ENCODE data around the gene AGPAT4.

Gene AGPAT4

DNA sequence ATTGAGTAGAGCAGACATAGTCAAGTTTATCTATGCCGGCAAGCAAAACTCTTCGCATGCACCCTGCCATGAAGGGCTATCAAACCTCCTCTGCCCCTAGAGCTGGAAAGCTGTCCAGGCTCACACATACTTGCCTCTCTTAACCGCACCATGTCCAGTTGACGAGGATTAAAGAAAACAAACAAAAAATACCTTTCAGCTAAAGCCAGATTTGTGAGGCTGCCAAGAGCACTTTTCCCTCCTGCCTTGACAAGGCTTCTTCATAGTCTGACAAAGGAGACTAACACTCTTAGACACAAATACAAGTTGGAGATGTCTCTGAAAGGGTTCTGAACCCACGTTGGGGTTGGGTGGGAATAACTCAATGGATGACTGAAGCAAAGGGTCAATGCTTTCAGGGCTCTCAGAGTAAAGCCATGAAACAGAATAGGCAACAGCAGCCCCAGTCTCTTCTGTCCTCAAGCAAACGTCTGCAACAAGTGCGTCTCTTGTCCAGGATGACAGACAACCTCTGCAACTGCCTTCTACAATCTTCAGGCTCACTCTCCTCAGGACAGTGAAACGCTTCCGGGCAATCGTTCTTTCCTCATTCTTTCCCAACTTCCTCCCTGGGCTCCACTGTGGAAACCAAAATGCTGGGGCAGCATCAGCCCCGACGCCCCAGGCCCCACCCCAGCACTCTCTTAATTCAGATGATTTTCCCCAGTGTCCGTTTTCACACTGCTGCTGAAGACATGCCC lies 57.8 kb downstream of the AGPAT4 start:
- Mint-ChIP-seq H3K27ac (no peak overlapping the region), H3K9me3 (peaks cover 3% of the 10 kb centered on the region), H3K4me1 (peaks cover 19% of the 10 kb centered on the region), H3K4me3 (no peak overlapping the region), H3K36me3 (peaks cover 6% of the 10 kb centered on the region)
- DNase-seq (ENCODE audit: low spot score in 2 of 2) = peak in 1 of 2 donors; percentile 4
- ATAC-seq = no peak

DNA sequence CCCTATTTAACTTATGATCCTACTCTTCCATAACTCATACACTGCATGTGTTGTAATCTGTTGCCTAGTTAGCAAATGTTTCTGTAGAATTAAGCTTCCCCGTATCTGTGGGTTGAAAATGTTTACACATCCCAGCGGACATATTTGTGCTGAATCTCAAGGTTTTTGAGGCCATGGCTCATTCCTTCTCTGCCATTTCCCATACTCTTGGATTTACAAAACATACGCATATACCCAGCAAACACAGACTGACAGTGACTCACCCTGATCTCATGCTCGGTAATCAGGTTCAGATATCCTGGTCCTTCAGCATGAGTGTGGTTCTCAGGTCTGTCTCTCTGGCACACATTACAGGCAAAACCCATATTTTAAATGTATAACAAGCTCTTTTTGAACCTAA lies 58.7 kb downstream of the AGPAT4 start:
- DNase-seq (ENCODE audit: low spot score in 2 of 2) (no peak), ATAC-seq (no peak)
- Mint-ChIP-seq H3K36me3 (peaks cover 6% of the 10 kb centered on the region), H3K9me3 (peaks cover 5% of the 10 kb centered on the region), H3K27ac (no peak overlapping the region), H3K4me1 (peaks cover 19% of the 10 kb centered on the region), H3K4me3 (no peak overlapping the region)

DNA sequence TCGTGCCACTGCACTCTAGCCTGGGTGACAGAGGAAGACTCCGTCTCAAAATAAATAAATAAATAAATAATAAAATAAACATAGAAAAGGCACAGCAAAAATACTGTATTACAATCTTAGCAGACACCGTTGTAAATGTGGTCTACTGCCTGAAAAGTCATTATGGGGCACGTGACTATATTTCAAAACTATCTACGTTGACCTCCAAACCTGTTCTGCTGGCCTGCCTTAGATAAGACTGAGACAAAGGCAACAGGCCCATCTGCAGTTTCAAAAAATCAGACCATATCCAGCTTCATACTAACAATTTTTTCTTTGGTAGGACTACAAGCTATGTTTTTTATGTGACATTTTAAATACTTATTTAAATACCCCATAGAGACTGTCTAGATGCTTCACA lies 59.1 kb downstream of the AGPAT4 start:
- ATAC-seq = no peak
- DNase-seq (ENCODE audit: low spot score in 2 of 2) = no peak
- Mint-ChIP-seq H3K27ac (no peak overlapping the region), H3K36me3 (peaks cover 6% of the 10 kb centered on the region), H3K4me1 (peaks cover 19% of the 10 kb centered on the region), H3K9me3 (peaks cover 6% of the 10 kb centered on the region), H3K4me3 (no peak overlapping the region)

DNA sequence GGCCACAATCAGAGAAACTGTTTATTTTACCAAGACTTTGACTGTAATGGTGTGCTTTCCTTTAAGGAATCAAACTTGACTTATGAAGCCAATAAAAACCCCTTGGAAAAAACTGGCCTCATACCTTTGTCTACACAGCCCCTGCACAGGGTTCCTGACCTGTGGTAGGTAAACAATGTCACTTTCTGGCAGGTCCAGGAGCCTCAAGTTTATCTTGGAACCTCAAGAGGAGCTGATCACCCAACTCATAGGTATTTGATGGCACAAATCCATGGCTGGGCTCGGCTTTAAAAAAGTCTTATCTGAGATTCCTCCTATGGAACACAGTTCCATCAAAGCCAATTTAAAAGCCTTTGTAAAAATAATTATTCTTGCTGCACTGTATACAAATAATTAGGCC lies 61.0 kb downstream of the AGPAT4 start:
- DNase-seq (ENCODE audit: low spot score in 2 of 2) (no peak), ATAC-seq (no peak)
- Mint-ChIP-seq H3K27ac (no peak overlapping the region), H3K4me3 (no peak overlapping the region), H3K9me3 (peaks cover 6% of the 10 kb centered on the region), H3K36me3 (peaks cover 6% of the 10 kb centered on the region), H3K4me1 (peaks cover 13% of the 10 kb centered on the region)

DNA sequence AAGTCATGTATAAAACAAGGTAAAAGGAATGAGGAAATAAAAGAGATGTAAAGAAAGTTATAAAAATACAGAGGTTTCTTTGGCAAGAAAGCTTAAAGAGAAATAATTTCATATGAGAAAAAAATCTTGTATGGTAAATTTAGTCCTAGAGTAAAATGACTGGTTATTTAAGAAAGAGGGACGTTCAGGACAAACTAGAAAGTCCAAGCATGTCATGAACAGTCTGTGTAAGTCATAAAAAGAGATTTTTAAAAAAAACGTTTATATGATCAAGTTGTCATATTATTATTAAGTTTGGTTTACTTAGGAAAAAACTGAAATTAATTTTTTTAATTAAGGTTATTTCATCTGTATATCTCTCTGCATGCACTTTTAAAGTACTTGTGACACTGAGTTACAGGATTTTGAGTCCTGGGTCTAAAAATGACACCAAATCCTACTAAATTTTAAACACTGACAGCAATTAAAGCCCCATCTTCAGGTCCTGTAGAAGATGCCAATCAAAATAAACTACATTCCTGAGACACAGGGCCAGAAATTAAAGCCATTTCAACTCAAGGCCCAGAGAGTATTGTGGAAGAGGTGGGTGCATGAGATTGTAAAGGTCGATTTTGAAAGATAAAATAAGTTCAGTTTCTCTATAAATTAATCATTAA lies 62.4 kb downstream of the AGPAT4 start:
- peaks cover 14% of the 10 kb centered on the region for H3K4me1 Mint-ChIP-seq
- no peak overlapping the region for H3K4me3 Mint-ChIP-seq
- DNase-seq (ENCODE audit: low spot score in 2 of 2) = no peak
- no peak overlapping the region for H3K27ac Mint-ChIP-seq
- H3K9me3 Mint-ChIP-seq = peaks cover 6% of the 10 kb centered on the region
- no peak for ATAC-seq
- H3K36me3 Mint-ChIP-seq = no peaks in the 10 kb centered on the region

DNA sequence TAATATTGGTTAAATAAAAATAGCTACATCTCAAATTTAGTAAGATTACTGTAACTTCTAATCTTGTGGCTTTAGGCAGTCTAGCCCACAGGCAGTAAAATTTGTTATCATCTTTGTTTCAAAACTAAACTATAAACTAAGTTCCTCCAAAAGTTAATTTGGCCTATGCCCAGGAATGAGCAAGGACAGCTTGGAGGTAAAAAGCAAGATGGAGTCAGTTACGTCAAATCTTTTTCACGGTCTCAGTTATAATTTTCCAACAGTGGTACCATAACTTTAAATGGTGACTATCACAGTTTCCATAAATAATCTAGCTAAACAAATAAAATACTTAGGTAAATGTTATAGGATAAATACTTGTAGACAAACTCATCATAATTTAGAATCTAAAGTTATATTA lies 63.0 kb downstream of the AGPAT4 start:
- Mint-ChIP-seq H3K9me3 (peaks cover 6% of the 10 kb centered on the region), H3K36me3 (no peaks in the 10 kb centered on the region), H3K4me1 (peaks cover 11% of the 10 kb centered on the region), H3K27ac (no peak overlapping the region), H3K4me3 (no peak overlapping the region)
- no peak for ATAC-seq
- DNase-seq (ENCODE audit: low spot score in 2 of 2) = no peak

DNA sequence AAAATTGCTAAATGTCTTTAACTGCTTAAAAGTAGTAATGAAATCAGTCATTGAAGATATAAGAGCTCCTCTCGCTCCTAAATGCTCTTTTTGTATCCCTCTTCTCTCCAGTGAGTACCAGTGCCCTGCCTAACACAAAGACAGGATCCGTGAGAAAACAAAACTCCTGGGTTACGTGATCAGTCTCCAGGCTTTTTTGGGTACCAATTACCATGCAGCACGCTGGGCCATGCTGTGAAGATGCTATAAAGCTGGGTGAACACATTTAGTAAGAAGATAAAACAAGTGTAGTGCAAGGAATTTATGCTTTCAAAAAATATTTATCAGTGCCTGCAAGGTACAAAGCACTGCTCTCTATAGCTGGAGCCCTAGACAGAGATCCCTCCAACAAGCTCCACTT lies 66.7 kb downstream of the AGPAT4 start:
- H3K4me1 Mint-ChIP-seq = peaks cover 19% of the 10 kb centered on the region
- no peak overlapping the region for H3K27ac Mint-ChIP-seq
- no peak for DNase-seq (ENCODE audit: low spot score in 2 of 2)
- no peak overlapping the region for H3K4me3 Mint-ChIP-seq
- no peak for ATAC-seq
- H3K36me3 Mint-ChIP-seq = no peaks in the 10 kb centered on the region
- H3K9me3 Mint-ChIP-seq = peaks cover 6% of the 10 kb centered on the region

DNA sequence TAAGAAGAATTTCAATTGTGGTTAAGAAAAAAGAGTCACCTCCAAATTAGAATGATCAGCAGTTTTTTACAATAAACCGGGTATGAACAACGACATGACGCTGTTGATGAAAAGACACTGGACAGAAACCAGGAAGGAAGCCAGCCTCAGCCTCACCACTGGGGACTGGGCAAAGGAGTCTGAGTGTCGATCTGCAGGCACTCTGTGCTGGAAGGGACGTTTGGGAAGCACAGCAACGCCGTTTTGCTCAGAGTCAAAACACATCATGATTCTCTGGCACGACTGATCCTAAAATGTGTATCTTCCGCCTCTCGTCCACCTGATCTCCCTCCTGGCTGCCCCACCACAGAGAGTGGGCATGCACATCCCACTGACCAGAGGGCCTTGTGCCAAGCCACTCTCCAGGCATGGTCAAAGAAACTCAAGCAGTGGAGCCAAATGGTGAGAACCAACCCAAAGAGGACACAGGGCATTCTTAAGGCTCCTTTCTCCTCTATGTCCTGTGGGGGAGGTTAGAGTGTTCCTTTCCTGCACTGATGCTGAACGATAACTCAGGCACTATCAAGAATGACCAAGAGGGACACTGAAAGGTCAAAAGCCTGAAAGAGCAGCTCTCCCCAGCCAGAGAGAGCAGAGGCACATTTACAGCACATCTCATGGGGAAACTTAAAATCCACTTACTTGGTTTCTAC lies 68.8 kb downstream of the AGPAT4 start:
- H3K36me3 Mint-ChIP-seq = no peaks in the 10 kb centered on the region
- H3K27ac Mint-ChIP-seq = no peak overlapping the region
- H3K4me1 Mint-ChIP-seq = peaks cover 26% of the 10 kb centered on the region
- no peak for ATAC-seq
- DNase-seq (ENCODE audit: low spot score in 2 of 2) = no peak
- H3K9me3 Mint-ChIP-seq = no peaks in the 10 kb centered on the region
- no peak overlapping the region for H3K4me3 Mint-ChIP-seq

DNA sequence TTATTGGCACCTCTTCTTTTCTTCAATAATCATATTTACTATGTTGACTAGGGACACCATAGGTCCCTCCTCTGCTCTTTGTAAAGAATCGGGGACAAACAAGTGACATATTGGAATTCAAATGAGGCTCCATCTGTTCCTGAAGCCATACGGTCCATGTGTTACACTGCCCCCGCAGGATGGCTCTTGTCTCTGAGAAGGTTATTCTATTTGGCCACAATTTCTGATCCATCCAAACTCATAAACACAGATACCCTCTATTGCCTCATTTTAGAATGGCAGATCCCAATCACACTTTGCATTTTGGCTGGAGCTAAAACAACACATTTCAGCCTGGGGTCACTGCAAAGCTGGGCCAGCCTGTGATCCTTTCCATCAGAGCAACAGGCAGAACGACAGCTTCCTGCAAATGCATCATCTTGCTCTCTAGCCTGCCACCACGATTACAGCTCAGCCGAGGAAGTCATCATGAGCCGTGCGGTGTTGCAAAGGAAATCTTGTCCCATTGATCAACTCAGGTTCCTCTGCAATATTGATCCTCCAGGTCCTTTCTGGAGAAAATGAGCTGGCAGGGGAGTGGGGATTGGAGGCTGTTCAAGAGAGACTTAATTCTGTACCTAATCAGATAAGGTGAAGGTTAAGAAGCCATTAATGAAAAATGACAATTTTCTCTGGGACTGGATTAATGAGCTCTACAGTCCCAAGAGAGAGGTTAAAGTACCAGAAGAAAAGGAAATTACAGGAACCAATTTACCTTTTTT lies 73.1 kb downstream of the AGPAT4 start:
- no peak for DNase-seq (ENCODE audit: low spot score in 2 of 2)
- no peaks in the 10 kb centered on the region for H3K9me3 Mint-ChIP-seq
- peaks cover 34% of the 10 kb centered on the region for H3K4me1 Mint-ChIP-seq
- H3K4me3 Mint-ChIP-seq = no peak overlapping the region
- no peak for ATAC-seq
- H3K36me3 Mint-ChIP-seq = no peaks in the 10 kb centered on the region
- H3K27ac Mint-ChIP-seq = no peak overlapping the region

DNA sequence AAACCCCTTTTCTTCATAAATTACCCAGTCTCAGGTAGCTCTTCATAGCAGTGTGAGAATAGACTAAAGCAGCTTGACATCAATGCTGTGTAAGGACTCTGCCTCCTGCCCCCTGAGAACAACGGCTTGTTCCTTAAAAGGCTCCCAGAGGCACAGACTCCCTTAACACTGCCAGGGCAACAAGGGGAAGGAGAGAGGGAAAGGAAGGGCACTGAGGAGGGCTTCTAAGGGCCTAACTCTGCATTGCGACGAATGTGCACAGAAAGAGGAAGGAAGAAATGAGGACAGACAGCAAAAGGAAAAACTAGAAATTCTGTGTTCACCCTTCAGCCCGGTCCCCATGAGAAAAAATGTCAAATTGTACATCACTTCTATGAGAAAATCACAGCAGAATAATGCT lies 74.0 kb downstream of the AGPAT4 start:
- Mint-ChIP-seq H3K9me3 (no peaks in the 10 kb centered on the region), H3K27ac (peak overlapping the region; percentile 20), H3K4me3 (no peak overlapping the region), H3K36me3 (no peaks in the 10 kb centered on the region), H3K4me1 (peaks cover 28% of the 10 kb centered on the region)
- ATAC-seq (no peak), DNase-seq (ENCODE audit: low spot score in 2 of 2) (no peak)

DNA sequence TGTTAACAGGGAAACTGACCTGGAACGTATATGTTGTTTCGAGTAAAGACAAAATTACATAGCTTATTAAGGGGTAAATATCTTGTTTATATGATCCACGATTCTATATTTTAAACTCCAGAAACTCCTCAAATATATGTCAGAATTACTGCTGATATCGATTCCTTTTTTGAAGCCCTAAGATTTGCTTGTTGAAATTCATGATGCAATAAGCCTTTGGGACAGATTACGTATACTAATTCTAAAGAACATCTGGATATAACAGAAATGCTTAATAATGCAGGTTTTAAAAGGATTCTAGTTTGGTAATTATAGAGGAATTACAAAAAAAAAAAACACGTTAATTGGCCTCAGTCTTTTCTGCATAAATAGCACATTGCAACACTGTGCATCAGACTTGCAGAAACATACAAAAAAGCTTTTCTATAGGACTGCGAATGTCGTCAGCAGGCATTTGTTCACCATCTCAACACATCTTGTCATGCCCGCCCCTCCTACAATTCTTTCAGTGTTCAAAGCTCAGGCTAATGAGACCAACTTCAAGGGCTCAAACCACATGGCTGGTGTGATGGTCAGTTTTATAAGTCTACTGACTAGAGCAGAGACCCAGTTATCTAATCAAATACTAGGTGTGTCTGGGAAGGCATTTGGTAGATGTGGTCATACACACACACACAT lies 74.9 kb downstream of the AGPAT4 start:
- Mint-ChIP-seq H3K36me3 (no peaks in the 10 kb centered on the region), H3K27ac (no peak overlapping the region), H3K9me3 (no peaks in the 10 kb centered on the region), H3K4me3 (no peak overlapping the region), H3K4me1 (peaks cover 23% of the 10 kb centered on the region)
- DNase-seq (ENCODE audit: low spot score in 2 of 2) (no peak), ATAC-seq (no peak)

DNA sequence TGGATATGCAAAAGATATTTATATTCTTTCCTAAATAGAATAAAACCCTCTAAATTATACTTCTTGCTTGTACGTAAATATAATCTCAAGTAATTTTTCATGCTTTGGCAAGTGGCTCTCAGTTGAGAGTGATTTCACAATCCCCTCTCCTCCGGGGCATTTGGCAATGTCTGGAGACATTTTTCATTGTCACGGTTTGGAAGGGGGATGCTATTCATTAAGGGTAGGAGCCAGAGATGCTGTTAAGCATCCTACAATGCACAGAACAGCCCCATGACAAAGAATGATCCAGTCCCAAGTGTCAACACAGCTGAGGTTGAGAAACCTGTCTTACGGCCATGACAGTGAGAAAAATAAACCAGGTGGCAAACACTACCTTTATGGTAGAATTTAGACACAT lies 75.7 kb downstream of the AGPAT4 start:
- ATAC-seq (no peak), DNase-seq (ENCODE audit: low spot score in 2 of 2) (no peak)
- no peaks in the 10 kb centered on the region for H3K9me3 Mint-ChIP-seq
- H3K27ac Mint-ChIP-seq = no peak overlapping the region
- peaks cover 23% of the 10 kb centered on the region for H3K4me1 Mint-ChIP-seq
- H3K36me3 Mint-ChIP-seq = no peaks in the 10 kb centered on the region
- no peak overlapping the region for H3K4me3 Mint-ChIP-seq

DNA sequence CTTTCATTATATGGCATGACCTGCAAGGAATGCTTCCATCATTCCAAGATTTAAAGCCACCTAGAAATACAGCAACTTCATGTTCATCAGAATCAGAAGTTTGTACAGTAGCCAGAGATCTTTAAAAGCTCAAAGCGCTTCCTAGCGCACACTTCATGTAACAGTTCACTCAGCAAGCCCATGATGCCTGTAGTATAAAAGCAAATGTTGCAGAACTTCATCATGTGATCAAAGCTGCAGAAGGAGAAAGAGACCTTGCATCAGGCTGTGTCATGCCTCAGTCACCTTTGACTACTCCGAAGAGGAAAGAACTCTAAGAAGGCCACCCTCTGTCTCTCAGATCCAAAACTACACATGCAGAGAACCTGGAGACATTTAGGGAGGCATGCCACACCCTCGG lies 78.5 kb downstream of the AGPAT4 start:
- peaks cover 20% of the 10 kb centered on the region for H3K4me1 Mint-ChIP-seq
- ATAC-seq = no peak
- H3K9me3 Mint-ChIP-seq = peaks cover 6% of the 10 kb centered on the region

DNA sequence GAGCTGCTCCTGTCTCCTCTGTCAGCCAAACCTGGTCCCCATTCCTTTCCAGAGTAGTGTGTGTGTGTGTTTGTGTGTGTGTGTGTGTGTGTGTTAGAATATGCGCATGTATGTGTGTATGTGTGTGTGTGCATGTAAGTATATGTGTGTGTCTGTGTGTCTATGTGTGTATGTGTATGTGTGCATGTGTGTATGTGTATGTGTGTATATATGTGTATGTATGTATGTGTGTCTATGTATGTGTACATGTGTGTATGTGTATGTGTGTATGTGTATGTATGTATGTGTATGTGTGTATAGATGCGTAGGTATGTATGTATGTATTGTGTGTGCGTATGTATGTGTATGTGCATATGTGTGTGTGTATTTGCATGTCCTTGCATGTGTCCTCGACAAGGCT lies 79.5 kb downstream of the AGPAT4 start:
- DNase-seq (ENCODE audit: low spot score in 2 of 2) (no peak), ATAC-seq (no peak)
- Mint-ChIP-seq H3K27ac (no peak overlapping the region), H3K4me1 (peaks cover 14% of the 10 kb centered on the region), H3K9me3 (peaks cover 6% of the 10 kb centered on the region), H3K36me3 (no peaks in the 10 kb centered on the region), H3K4me3 (no peak overlapping the region)

More for the DNA sequence above, 78.5 kb downstream of the AGPAT4 start:
- Mint-ChIP-seq H3K36me3 (no peaks in the 10 kb centered on the region), H3K4me3 (no peak overlapping the region), H3K27ac (no peak overlapping the region)
- DNase-seq (ENCODE audit: low spot score in 2 of 2) = no peak

Measured in stimulated activated effector memory CD8-positive, alpha-beta T cell treated with anti-CD3 and anti-CD28 coated beads, Interleukin-12 subunit alpha, Interleukin-12 subunit beta, amount 100 ng/mL, for 72 hours (primary cell).